IPS DF 6.9 (cell line): ENCODE measurements around the gene TRNAU1AP.

Experiments used
- DNase-seq: peaks from one replicate; pipeline ENCODE4 v3.0.0-alpha.2; 2013; ENCODE audit warnings: low read depth, low spot score
- H3K27ac ChIP-seq: one replicate; pipeline ENCODE4 v1.5.1; 2013; ENCODE audit warnings: low read length, control low read depth
- H3K27me3 ChIP-seq: 2 replicates; pipeline ENCODE4 v1.6.1; 2013; ENCODE audit warnings: mild to moderate bottlenecking, low read length; ENCODE audit not compliant: control insufficient read depth, insufficient read depth
- H3K36me3 ChIP-seq: 2 replicates; pipeline ENCODE4 v1.6.1; 2013; ENCODE audit warnings: low read length; ENCODE audit not compliant: control insufficient read depth, insufficient read depth
- H3K4me1 ChIP-seq: 2 replicates; pipeline ENCODE4 v1.6.1; 2013; ENCODE audit warnings: low read length; ENCODE audit not compliant: control insufficient read depth, insufficient read depth
- H3K4me3 ChIP-seq: 2 replicates; pipeline ENCODE4 v1.5.1; 2013; ENCODE audit warnings: mild to moderate bottlenecking, low read length
- H3K9me3 ChIP-seq: 2 replicates; pipeline ENCODE4 v1.6.1; 2013; ENCODE audit warnings: low read length, inconsistent platforms; ENCODE audit not compliant: control insufficient read depth, insufficient read depth
- WGBS: extraction: QIAGEN DNeasy Blood & Tissue Kit; methylation state at CpG from one replicate; pipeline ENCODE4 v1.1.7; 2013; ENCODE audit warnings: mixed read lengths, missing lambda C conversion rate; ENCODE audit not compliant: insufficient read length, insufficient coverage; 5-methylcytosine and 5-hydroxymethylcytosine counted together

Gene TRNAU1AP

GRCh38 chr1:28552758-28553663, at the start of gene TRNAU1AP:
Gene TRNAU1AP (plus strand): TSS chr1:28553085. CDS start chr1:28553111, 26 bp downstream.
- Histone ChIP-seq H3K27me3 (no peaks in the 10 kb centered on the region), H3K4me1 (no peaks in the 10 kb centered on the region; the same call in 1 of the 2 replicates), H3K36me3 (no peaks in the 10 kb centered on the region), H3K4me3 (peak within 1 kb of the TSS; percentile 58), H3K27ac (no peak within 1 kb of the TSS), H3K9me3 (no peaks in the 10 kb centered on the region)
- WGBS = 100% methylated on average over 1 of the region's 63 CpGs
- DNase-seq = peak; percentile 92

GRCh38 chr1:28503117-28503516, 49.8 kb upstream of the TRNAU1AP start:
- 100% methylated on average over 1 of the region's 3 CpGs for WGBS
- DNase-seq = no peak
- H3K9me3 ChIP-seq = no peaks in the 10 kb centered on the region
- no peaks in the 10 kb centered on the region for H3K4me1 ChIP-seq
- no peak overlapping the region for H3K27ac ChIP-seq
- no peak overlapping the region for H3K4me3 ChIP-seq
- H3K27me3 ChIP-seq = no peaks in the 10 kb centered on the region
- H3K36me3 ChIP-seq = peaks cover 15% of the 10 kb centered on the region; the same call in 1 of the 2 replicates

- Histone ChIP-seq H3K4me3 (peak within 1 kb of the TSS; percentile 83), H3K4me1 (peaks cover 5% of the 10 kb centered on the region; the same call in 1 of the 2 replicates), H3K9me3 (no peaks in the 10 kb centered on the region), H3K27me3 (no peaks in the 10 kb centered on the region), H3K27ac (peak within 1 kb of the TSS; percentile 89), H3K36me3 (peaks cover 40% of the 10 kb centered on the region; the same call in 1 of the 2 replicates)
- peak; percentile 99 for DNase-seq
- WGBS = no CpG with 5 or more reads among the region's 41 CpGs
These were observed 47.3 kb upstream of the TRNAU1AP start, which contains the start of gene RCC1 for GRCh38 chr1:28505406-28506187. Gene RCC1 (plus strand): TSS chr1:28506043. CDS start chr1:28529867, 23,824 bp downstream.

- Histone ChIP-seq H3K4me1 (peaks cover 5% of the 10 kb centered on the region; the same call in 1 of the 2 replicates), H3K36me3 (peaks cover 45% of the 10 kb centered on the region; the same call in 1 of the 2 replicates), H3K27ac (peak overlapping the region; percentile 89), H3K9me3 (no peaks in the 10 kb centered on the region), H3K27me3 (no peaks in the 10 kb centered on the region), H3K4me3 (peak overlapping the region; percentile 83)
- WGBS = no CpG with 5 or more reads among the region's 14 CpGs
- DNase-seq = no peak
These were observed 46.0 kb upstream of the TRNAU1AP start for GRCh38 chr1:28506907-28507246.

GRCh38 chr1:28507247-28507645, 45.6 kb upstream of the TRNAU1AP start:
- peaks cover 5% of the 10 kb centered on the region; the same call in 1 of the 2 replicates for H3K4me1 ChIP-seq
- H3K36me3 ChIP-seq = peaks cover 45% of the 10 kb centered on the region; the same call in 1 of the 2 replicates
- H3K4me3 ChIP-seq = peak overlapping the region; percentile 83; the same call in 1 of the 2 replicates
- H3K27ac ChIP-seq = peak overlapping the region; percentile 89
- WGBS = no CpG with 5 or more reads among the region's 11 CpGs
- H3K27me3 ChIP-seq = no peaks in the 10 kb centered on the region
- no peak for DNase-seq
- no peaks in the 10 kb centered on the region for H3K9me3 ChIP-seq

- WGBS = no CpG with 5 or more reads among the region's 10 CpGs
- Histone ChIP-seq H3K36me3 (peaks cover 45% of the 10 kb centered on the region; the same call in 1 of the 2 replicates), H3K27ac (peak overlapping the region; percentile 89), H3K27me3 (no peaks in the 10 kb centered on the region), H3K4me3 (peak overlapping the region; percentile 83; the same call in 1 of the 2 replicates), H3K9me3 (no peaks in the 10 kb centered on the region), H3K4me1 (peaks cover 5% of the 10 kb centered on the region; the same call in 1 of the 2 replicates)
- no peak for DNase-seq
These were observed 45.0 kb upstream of the TRNAU1AP start for GRCh38 chr1:28507646-28508434.

- Histone ChIP-seq H3K4me3 (peak overlapping the region; percentile 24; the same call in 1 of the 2 replicates), H3K36me3 (peaks cover 45% of the 10 kb centered on the region; the same call in 1 of the 2 replicates), H3K27me3 (no peaks in the 10 kb centered on the region), H3K9me3 (no peaks in the 10 kb centered on the region), H3K27ac (peak overlapping the region; percentile 89), H3K4me1 (peaks cover 5% of the 10 kb centered on the region; the same call in 1 of the 2 replicates)
- no CpG with 5 or more reads among the region's 5 CpGs for WGBS
- DNase-seq = no peak
These were observed 44.5 kb upstream of the TRNAU1AP start for GRCh38 chr1:28508435-28508754.

GRCh38 chr1:28509705-28510272, 43.1 kb upstream of the TRNAU1AP start:
- peaks cover 45% of the 10 kb centered on the region; the same call in 1 of the 2 replicates for H3K36me3 ChIP-seq
- H3K9me3 ChIP-seq = no peaks in the 10 kb centered on the region
- WGBS = no CpG with 5 or more reads among the region's 8 CpGs
- H3K27ac ChIP-seq = peak overlapping the region; percentile 67
- H3K27me3 ChIP-seq = no peaks in the 10 kb centered on the region
- no peak for DNase-seq
- H3K4me3 ChIP-seq = no peak overlapping the region
- H3K4me1 ChIP-seq = peaks cover 5% of the 10 kb centered on the region; the same call in 1 of the 2 replicates

- no CpG with 5 or more reads among the region's 8 CpGs for WGBS
- peak overlapping the region; percentile 67 for H3K27ac ChIP-seq
- no peak for DNase-seq
- no peaks in the 10 kb centered on the region for H3K27me3 ChIP-seq
- H3K36me3 ChIP-seq = peaks cover 45% of the 10 kb centered on the region; the same call in 1 of the 2 replicates
- no peaks in the 10 kb centered on the region for H3K9me3 ChIP-seq
- peaks cover 5% of the 10 kb centered on the region; the same call in 1 of the 2 replicates for H3K4me1 ChIP-seq
- H3K4me3 ChIP-seq = no peak overlapping the region
These were observed 42.5 kb upstream of the TRNAU1AP start for GRCh38 chr1:28510273-28510969.
